ENCODE data around the gene GH1.
"Not testable (repeated sequence)": the region's sequence is repeated elsewhere in the genome, so short reads cannot be mapped to it uniquely, and the experiment has no call there.

Gene GH1

DNA sequence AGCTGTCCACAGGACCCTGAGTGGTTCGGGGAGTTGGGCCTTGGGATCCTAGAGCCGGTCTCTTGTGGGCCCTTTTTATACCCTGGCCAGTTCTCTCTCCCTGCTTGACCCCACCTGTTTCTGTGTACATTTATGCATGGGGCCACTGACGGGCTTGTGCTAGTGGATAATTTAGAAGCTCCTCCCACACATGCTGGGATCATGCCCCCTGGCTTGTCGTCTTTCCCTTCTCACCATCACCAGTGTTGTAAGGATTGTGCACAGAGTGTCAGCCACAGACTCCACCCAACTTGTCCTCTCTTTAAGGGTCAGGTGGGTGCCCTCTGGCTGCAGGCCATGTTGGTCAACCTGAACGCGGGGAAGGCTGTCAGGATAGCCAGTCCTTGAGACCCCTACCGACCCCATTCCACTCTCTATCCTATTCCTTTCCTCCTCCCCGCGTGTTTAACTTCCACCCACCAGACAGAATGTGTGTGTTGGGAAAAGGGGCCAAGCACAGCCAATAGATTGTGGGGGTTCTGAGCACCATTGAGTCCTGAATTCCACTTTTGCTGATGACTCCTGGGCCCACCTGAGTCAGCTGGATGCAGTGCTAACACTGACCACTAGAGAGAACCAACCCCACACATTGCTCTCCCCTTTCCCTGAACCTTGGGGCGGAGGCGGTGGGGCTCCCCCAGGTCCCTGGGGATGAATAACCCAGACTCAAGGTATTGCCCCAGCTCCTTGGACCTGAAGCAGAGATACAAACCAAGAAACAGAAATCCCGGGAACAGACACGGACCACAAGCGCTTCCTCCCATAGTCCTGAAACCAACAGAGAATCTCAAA, 21.9 kb downstream of the GH1 start, which contains the start of gene CSH1:
Gene CSH1, minus strand, starts transcription at position 51 of the 831 bp plus-strand sequence. CDS start 63 bp downstream, outside the sequence.
- DNase-seq (ENCODE audit: low spot score), result not testable (repeated sequence)

DNA sequence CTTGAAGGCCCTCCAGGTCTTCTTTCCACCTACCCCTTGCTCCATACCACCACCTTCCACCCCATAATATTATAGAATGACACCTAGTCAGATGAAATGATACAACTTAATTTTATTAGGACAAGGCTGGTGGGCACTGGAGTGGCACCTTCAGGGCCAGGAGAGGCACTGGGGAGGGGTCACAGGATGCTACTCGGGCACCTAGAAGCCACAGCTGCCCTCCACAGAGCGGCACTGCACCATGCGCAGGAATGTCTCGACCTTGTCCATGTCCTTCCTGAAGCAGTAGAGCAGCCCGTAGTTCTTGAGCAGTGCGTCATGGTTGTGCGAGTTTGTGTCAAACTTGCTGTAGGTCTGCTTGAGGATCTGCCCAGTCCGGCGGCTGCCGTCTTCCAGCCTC, 23.8 kb downstream of the GH1 start:
- DNase-seq (ENCODE audit: low spot score), result not testable (repeated sequence)

DNA sequence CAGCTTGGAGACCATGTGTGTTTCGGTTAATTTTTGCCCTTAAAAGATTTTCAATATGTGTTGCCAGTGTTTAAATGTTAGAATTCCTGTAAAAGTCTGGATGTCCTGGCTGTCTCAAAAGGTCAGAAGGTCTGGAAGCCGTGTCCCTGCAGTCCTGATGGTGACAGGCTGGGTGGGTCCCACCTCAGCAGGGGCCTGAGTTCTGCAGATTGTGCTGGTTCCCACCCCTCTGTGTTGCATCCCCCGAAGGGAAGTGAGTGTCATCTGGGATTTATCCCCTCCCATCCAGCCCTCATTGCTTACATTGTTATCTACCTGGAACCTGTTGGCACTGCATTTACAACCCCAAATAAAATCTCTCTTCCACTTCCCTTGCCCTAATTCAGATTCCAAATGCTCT, 24.6 kb downstream of the GH1 start:
- not testable (repeated sequence) for DNase-seq (ENCODE audit: low spot score)

DNA sequence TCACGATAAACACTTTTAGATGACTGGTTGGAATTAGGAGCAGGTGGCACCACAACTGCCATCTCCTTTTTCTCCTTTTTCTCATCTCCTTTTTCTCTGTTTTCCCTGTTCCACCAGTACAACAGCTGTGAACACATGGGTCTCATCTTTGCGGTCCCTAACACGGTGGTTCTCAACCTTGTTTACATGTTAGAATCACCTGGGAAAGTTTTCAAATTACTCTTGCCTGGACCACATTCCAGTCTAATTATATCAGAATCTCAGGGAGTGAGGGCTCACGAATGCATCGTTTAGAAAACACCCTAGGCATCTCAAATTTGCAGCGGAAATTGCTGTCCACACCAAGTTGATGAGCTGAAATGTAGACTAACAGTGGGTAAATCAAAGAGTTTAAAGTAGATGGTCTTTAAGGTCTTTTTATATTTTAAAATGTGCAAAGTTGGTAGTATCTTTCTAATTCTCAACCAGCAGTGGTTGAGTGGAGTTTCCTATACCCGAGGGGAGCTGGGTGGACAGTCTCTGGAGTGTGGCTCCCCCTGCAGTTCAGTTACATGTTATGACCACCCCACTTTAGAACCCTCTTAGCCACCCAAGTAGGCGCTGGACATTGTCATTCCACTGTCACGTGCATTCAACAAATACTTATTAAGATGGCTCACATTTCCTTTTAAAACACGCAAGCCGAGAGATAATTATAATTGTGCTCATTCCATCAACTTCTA, 26.2 kb downstream of the GH1 start:
- not testable (repeated sequence) for DNase-seq (ENCODE audit: low spot score)

DNA sequence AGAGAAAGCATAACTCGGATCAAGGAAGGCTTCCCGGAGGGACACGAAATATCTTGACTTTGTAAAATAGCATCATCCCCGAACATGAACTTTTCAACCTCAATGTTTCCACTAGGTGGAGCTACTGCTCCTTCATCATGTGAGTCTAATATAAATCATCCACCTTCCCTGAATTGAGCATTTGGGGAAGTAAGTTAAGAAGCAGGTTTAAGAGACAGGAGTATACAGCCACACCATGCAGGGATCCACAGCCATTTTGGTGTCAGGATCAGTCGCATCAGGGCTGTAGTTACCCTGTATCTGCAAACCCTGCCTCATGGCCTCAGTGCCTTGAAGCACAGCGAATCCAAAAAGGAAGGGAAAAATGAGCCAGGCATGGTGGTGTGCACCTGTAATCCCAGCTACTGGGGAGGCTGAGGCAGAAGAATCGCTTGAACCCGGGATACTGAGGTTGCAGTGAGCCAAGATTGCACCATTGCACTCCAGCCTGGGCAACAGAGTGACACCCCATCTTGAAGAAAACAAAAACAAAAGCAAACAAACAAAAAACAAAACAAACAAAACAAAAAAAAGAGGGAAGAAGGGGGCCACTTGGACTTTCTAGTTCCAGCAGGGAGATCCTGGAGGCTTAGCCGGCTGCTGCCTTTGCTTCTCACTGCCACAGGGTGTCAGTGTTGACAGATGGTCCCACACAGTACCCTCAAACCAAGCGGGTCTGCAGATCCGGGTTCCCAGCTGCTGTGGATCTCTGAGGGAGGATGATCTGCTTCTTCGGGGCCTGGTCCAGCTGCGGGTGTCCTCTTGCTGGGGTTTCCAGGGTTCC, 29.4 kb downstream of the GH1 start:
- DNase-seq (ENCODE audit: low spot score), result peak; percentile 10

DNA sequence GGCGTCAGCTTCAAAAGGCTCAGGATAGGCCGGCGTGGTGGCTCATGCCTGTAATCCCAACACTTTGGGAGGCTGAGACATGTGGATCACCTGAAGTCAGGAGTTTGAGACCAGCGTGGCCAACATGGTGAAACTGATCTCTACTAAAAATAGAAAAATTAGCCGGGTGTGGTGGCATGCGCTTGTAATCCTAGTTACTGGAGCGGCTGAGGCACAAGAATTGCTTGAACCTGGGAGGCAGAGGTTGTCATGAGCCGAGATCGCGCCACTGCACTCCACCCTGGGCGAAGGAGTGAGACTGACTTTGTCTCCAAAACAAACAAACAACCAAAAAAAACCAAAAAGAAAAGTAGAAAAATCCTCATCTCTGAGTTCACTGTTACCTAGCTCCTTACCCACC, 33.5 kb downstream of the GH1 start:
- not testable (repeated sequence) for DNase-seq (ENCODE audit: low spot score)

DNA sequence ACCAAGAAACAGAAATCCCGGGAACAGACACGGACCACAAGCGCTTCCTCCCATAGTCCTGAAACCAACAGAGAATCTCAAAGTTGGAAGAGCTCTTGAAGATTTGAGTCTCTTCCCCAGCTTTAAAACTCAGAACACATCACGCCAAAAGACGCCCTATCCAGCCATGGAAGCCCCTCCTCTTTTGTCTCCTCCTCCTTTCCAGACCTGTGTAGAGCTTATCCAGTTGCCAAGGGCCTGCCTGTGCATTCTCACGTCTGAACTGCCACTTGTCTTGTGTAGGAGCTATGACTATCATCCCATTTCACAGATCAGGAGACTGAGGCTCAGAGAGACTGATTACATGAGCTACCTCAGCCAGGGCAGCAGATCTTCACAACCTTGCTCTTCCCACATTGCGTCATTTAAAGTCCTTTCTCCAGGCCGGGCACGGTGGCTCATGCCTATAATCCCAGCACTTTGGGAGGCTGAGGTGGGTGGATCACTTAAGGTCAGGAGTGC, 36.0 kb downstream of the GH1 start:
- DNase-seq (ENCODE audit: low spot score), result not testable (repeated sequence)

DNA sequence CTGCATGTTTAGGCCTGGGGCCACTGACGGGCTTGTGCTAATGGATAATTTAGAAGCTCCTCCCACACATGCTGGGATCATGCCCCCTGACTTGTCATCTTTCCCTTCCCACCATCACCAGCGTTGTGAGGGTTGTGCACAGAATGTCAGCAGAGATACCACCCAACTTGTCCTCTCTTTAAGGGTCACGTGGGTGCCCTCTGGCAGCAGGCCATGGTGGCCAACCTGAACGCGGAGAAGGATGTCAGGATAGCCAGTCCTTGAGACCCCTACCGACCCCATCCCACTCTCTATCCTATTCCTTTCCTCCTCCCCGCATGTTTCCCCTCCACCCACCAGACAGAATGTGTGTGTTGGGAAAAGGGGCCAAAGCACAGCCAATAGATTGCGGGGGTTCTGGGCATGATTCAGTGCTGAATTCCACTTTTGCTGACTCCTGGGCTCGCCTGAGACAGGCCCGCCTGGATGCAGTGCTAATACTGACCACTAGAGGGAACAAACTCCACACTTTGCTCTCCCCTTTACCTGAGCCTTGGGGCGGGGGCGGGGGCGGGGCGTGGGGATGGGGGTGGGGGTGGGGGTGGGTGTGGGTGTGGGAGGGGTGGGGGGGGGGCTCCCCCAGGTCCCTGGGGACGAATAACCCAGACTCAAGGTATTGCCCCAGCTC, 36.6 kb downstream of the GH1 start, which contains the start of gene GH2:
Gene GH2, minus strand, starts transcription at position 10 of the 667 bp plus-strand sequence. CDS start 143 bp downstream, outside the sequence.
- peak; percentile 37 for DNase-seq (ENCODE audit: low spot score)

DNA sequence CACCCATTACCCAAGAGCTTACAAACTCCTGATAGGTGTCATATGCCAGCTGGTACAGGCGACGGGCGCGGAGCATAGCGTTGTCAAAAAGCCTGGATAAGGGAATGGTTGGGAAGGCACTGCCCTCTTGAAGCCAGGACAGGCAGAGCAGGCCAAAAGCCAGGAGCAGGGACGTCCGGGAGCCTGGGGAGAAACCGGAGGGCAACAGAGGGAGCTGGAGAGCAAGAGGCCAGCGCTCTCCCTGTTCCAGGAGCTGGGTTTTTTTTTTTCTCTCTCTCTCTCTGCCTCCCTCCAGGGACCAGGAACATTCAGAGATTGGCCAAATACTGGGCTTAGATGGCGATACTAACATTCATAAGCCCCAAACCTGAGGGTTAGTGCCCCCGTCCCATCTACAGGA, 37.3 kb downstream of the GH1 start:
- DNase-seq (ENCODE audit: low spot score), result not testable (repeated sequence)

DNA sequence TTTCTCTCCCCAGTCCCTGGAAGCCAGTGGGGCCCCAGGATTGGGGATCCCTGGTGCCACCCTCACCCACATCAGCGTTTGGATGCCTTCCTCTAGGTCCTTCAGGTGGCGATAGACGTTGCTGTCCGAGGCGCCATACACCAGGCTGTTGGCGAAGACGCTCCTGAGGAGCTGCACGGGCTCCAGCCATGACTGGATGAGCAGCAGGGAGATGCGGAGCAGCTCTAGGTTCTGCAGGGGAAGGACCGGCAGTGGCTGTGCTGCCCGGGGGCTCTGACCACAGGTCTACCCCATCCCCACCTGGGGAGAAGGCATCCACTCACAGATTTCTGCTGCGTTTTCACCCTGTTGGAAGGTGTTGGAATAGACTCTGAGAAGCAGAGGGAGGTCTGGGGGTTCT, 37.9 kb downstream of the GH1 start:
- DNase-seq (ENCODE audit: low spot score), result no peak

DNA sequence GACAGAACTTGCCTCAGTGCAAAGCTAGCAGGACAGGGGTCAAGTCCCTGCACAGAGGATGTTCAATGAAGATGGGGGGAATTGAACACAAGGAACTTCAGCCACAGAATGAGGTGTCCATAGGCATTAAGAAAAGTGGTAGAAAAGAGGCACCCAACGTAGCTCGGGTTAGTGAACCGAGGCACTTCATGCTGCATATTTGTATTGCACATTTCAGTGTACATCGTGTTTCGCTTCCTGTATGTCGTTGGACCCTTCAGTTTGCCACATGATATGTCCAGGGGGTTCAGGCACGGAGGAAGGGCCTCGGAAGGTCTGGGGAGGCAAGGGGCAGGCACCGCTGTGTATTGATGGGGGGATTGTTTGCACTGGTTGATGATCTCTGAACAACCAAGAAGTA, 40.2 kb downstream of the GH1 start:
- not testable (repeated sequence) for DNase-seq (ENCODE audit: low spot score)

DNA sequence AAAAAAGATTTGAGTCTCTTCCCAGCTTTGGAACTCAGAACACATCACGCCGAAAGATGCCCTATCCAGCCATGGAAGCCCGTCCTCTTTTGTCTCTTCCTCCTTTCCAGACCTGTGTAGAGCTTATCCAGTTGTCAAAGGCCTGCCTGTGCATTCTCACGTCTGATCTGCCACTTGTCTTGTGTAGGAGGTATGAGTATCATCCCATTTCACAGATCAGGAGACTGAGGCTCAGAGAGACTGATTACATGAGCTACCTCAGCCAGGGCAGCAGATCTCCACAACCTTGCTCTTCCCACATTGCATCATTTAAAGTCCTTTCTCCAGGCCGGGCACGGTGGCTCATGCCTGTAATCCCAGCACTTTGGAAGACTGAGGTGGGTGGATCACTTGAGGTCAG, 43.9 kb downstream of the GH1 start:
- not testable (repeated sequence) for DNase-seq (ENCODE audit: low spot score)

DNA sequence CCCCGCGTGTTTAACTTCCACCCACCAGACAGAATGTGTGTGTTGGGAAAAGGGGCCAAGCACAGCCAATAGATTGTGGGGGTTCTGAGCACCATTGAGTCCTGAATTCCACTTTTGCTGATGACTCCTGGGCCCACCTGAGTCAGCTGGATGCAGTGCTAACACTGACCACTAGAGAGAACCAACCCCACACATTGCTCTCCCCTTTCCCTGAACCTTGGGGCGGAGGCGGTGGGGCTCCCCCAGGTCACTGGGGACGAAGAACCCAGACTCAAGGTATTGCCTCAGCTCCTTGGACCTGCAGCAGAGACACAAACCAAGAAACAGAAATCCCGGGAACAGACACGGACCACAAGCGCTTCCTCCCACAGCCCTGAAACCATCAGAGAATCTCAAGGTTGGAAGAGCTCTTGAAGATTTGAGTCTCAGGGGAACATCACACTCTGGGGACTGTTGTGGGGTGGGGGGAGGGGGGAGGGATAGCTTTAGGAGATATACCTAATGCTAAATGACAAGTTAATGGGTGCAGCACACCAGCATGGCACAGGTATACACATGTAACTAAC, 44.5 kb downstream of the GH1 start:
- DNase-seq (ENCODE audit: low spot score), result not testable (repeated sequence)

DNA sequence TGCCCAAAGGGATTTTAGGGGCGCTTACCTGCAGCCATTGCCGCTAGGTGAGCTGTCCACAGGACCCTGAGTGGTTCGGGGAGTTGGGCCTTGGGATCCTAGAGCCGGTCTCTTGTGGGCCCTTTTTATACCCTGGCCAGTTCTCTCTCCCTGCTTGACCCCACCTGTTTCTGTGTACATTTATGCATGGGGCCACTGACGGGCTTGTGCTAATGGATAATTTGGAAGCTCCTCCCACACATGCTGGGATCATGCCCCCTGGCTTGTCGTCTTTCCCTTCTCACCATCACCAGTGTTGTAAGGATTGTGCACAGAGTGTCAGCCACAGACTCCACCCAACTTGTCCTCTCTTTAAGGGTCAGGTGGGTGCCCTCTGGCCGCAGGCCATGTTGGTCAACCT, 45.1 kb downstream of the GH1 start, which contains the start of gene CSH2:
Gene CSH2, minus strand, starts transcription at position 101 of the 400 bp plus-strand sequence. Its CDS starts 63 bp downstream, at position 38.
- not testable (repeated sequence) for DNase-seq (ENCODE audit: low spot score)

DNA sequence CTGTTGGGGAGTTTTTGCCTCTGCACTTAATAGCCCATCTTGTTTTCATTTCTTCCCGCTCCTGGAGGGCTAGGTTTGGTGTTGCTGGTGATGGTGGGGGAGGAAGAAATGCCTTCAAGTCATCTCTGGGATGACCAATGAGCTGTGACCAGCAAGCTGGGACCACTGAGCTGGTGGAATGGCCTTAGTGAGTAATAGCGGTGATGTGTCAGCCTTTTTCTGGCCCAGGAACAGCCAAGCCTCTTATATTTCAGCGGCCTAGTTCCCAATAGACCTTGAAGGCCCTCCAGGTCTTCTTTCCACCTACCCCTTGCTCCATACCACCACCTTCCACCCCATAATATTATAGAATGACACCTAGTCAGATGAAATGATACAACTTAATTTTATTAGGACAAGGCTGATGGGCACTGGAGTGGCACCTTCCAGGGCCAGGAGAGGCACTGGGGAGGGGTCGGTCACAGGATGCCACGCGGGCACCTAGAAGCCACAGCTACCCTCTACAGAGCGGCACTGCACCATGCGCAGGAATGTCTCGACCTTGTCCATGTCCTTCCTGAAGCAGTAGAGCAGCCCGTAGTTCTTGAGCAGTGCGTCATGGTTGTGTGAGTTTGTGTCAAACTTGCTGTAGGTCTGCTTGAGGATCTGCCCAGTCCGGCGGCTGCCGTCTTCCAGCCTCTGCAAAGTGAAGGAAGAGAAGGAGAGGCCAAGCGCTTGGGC, 46.8 kb downstream of the GH1 start:
- not testable (repeated sequence) for DNase-seq (ENCODE audit: low spot score)

DNA sequence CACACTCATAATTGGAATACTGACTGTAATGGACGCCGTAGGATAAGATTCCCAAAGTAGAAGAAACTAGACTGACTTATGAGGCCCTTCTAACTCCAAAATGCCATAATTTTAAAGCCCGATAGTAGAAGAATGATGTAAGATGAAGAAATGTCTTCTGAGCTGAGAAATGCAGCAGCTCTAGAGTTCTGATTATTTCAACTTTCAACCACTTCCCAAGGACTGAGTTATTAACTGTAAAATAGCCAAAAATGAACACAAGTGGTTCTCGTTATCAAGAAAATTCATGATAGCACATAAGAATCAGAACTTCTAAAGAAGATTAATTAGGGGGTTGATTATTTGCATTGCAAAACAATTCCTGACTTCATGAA, 48.4 kb downstream of the GH1 start:
- DNase-seq (ENCODE audit: low spot score), result not testable (repeated sequence)

DNA sequence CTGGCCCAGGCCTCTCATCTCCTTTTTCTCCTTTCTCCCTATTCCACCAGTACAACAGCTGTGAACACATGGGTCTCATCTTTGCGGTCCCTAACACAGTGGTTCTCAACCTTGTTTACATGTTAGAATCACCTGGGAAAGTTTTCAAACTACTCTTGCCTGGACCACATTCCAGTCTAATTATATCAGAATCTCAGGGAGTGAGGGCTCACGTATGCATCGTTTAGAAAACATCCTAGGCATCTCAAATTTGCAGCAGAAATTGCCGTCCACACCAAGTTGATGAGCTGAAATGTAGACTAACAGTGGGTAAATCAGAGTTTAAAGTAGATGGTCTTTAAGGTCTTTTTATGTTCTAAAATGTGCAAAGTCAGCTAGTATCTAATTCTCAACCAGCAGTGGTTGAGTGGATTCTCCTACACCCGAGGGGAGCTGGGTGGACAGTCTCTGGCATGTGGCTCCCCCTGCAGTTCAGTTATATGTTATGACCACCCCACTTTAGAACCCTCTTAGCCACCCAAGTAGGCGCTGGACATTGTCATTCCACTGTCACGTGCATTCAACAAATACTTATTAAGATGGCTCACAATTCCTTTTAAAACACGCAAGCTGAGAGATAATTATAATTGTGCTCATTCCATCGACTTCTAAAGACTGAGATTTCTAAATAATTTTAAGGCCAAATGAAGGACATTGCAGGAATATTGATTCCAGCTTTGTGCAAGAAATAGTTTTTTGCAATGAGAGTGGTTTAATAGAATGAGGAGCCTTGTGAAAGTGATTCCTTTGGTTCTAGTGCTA, 48.9 kb downstream of the GH1 start:
- not testable (repeated sequence) for DNase-seq (ENCODE audit: low spot score)
